Brain microvascular endothelial cell (primary cell): ENCODE results near the gene ZMYND11.

Source experiments
- DNase-seq: peaks from one replicate; pipeline ENCODE4 v3.0.0-alpha.2; 2020
- H3K27ac ChIP-seq: fragments of 250-450 bp; sonication (Bioruptor Pico); 2 replicates; pipeline ENCODE4 v1.5.1; 2020; ENCODE audit warnings: mild to moderate bottlenecking, moderate library complexity
- H3K27me3 ChIP-seq: fragments of 250-450 bp; sonication (Bioruptor Pico); replicated peaks from 2 replicates; pipeline ENCODE4 v1.5.1; 2020; ENCODE audit warnings: mild to moderate bottlenecking
- H3K36me3 ChIP-seq: fragments of 250-450 bp; sonication (Bioruptor Pico); replicated peaks from 2 replicates; pipeline ENCODE4 v1.5.1; 2020; ENCODE audit warnings: mild to moderate bottlenecking
- H3K4me3 ChIP-seq: 2 replicates; pipeline ENCODE4 v1.5.1; 2011; ENCODE audit warnings: low read depth, mild to moderate bottlenecking, control low read depth, low read length, moderate library complexity
- in situ Hi-C: cut with HindIII; loops from 2 replicates; pipeline ENCODE4 v1.10.0; 2017; ENCODE audit warnings: low sequenced_read_pairs, low pct_ligation_motif_present
- TF ChIP-seq, protein P1 (sequence below): IDR thresholded peaks from 2 replicates; pipeline ENCODE4 v1.5.1; 2011; ENCODE audit warnings: low read depth, mild to moderate bottlenecking, moderate library complexity, low read length, control low read depth, inconsistent platforms; ENCODE audit errors: missing control alignments

ZMYND11 gene

DNA sequence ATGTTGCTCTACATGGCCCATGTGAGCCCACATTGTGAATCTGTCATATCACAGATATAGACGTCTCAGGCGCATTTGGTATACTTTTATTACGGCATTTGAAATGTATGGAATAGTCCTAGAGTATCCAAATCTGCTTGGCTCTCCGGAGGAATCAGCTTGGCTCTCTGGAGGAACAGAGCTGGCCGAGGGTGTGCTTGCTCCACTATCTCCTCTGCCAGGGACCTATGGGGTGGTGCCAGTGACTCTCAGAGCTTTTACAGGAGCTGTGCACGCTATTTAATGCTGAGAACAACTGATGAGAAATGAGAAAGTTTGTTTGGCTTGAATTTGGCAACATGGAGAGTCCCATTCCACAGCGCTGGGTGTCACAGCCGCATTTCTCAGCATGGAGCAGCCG lies 144.0 kb downstream of the ZMYND11 start:
- no peak for DNase-seq
- peaks cover 3% of the 10 kb centered on the region for H3K36me3 ChIP-seq
- in situ Hi-C loops: no loop called here
- H3K4me3 ChIP-seq: no peak overlapping the region
- H3K27me3 ChIP-seq: no peaks in the 10 kb centered on the region
- TF ChIP-seq, protein P1, sequence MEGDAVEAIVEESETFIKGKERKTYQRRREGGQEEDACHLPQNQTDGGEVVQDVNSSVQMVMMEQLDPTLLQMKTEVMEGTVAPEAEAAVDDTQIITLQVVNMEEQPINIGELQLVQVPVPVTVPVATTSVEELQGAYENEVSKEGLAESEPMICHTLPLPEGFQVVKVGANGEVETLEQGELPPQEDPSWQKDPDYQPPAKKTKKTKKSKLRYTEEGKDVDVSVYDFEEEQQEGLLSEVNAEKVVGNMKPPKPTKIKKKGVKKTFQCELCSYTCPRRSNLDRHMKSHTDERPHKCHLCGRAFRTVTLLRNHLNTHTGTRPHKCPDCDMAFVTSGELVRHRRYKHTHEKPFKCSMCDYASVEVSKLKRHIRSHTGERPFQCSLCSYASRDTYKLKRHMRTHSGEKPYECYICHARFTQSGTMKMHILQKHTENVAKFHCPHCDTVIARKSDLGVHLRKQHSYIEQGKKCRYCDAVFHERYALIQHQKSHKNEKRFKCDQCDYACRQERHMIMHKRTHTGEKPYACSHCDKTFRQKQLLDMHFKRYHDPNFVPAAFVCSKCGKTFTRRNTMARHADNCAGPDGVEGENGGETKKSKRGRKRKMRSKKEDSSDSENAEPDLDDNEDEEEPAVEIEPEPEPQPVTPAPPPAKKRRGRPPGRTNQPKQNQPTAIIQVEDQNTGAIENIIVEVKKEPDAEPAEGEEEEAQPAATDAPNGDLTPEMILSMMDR: no peak
- H3K27ac ChIP-seq: no peak overlapping the region

DNA sequence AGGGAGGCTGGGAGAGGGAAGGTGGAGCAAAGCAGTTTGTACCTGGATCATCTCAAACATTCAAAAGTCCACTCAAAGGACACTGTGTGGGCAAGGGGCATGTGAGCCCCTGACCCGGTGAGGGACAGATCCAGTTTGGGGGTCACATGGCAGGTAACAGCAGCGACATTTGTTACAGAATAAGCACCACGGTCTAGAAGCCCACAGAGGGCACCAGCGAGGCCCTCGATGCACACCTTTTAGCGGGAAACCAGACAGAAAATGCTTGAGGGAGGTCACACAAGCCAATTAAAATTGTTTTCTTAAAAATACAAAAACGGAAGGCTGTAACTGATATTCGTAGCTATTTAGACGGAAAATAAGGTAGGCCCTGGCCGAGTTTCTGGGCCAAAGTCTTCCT lies 144.4 kb downstream of the ZMYND11 start:
- Histone ChIP-seq H3K27ac (no peak overlapping the region), H3K36me3 (peaks cover 3% of the 10 kb centered on the region), H3K27me3 (no peaks in the 10 kb centered on the region), H3K4me3 (no peak overlapping the region)
- TF ChIP-seq, protein P1: no peak
- in situ Hi-C loops: no loop called here
- no peak for DNase-seq

DNA sequence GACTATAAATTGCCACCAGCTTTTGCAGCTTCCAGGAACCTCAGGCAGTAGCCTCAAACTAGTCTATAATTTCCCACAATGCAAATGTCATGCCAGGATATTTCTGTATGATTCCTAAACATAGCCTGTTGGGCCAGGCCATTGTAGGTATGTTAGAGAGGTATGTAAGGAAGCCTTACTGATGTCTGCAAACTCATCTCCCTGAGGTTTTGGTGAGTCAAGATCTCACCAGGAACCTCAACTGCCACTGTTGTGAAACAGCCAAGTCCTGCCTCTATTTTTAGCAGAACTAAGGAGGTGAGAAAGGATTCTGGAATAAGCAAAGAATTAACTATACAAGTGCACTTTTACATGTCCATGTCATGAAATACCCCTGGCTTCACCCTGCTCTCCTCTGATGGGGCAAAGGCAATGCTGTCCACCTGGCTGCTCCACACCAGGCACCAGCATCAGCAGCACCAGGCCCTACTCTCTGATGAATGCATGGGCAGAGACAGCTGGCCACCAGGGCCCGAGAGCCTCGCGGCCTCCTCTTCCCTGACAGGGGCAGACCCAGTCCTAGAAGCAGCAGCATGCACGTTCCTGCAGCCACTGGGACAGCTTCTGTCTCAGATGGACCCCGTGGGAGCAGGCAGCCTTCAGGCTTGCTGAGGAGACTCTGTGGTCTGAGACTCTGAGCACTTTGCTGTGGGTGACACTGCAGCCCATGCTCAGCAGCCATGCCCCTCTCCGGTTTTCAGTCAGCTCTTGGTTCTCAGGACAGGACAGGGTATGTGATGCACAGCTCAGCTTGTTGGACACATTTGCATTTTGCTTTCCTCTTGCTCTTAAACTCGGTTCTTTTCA lies 147.3 kb downstream of the ZMYND11 start:
- H3K27ac ChIP-seq: no peak overlapping the region
- in situ Hi-C loops: no loop called here
- no peaks in the 10 kb centered on the region for H3K27me3 ChIP-seq
- DNase-seq: no peak
- no peak overlapping the region for H3K4me3 ChIP-seq
- TF ChIP-seq, protein P1: no peak
- no peaks in the 10 kb centered on the region for H3K36me3 ChIP-seq

DNA sequence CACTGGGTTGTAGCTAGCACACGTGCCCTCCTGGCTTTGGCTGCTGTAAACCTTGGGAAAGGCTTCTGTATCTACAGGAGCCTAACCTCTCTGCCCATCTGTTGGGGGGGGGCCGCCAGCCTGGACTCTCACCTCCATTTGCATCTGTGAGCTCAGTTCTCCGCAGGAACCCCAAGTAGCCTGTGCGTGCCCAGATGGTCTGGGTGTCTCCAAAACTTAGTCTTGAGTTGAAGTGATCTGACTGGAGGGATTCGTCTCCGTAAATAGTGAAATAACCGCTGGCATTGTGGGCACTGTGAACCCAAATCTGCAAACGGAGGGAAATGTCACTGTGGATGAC lies 147.9 kb downstream of the ZMYND11 start:
- Histone ChIP-seq H3K27ac (no peak overlapping the region), H3K27me3 (no peaks in the 10 kb centered on the region), H3K36me3 (no peaks in the 10 kb centered on the region), H3K4me3 (no peak overlapping the region)
- TF ChIP-seq, protein P1: no peak
- no peak for DNase-seq
- in situ Hi-C loops: no loop called here

DNA sequence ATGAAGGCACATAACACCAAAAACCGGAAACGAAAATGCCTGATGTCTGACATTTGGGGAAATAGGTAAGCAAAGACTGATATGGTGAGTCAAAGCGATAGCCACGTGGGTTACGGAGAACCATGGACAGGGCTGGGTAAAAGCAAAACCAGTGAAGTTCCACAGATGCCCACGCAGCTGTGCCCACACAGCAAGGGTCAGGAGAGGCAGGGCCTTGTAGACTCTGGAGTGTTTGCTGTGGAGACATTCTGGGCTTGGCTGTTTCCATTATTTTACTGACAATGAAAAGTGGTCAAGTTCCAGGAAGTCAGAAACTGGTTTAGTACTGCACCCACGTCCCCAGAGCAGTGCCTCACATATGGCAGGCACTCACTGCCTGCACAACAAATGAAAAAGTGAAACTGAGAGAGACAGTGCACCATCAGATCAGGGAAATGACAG lies 148.7 kb downstream of the ZMYND11 start:
- H3K27me3 ChIP-seq: no peaks in the 10 kb centered on the region
- in situ Hi-C loops: no loop called here
- no peak overlapping the region for H3K27ac ChIP-seq
- no peaks in the 10 kb centered on the region for H3K36me3 ChIP-seq
- H3K4me3 ChIP-seq: no peak overlapping the region
- no peak for DNase-seq
- TF ChIP-seq, protein P1: no peak

DNA sequence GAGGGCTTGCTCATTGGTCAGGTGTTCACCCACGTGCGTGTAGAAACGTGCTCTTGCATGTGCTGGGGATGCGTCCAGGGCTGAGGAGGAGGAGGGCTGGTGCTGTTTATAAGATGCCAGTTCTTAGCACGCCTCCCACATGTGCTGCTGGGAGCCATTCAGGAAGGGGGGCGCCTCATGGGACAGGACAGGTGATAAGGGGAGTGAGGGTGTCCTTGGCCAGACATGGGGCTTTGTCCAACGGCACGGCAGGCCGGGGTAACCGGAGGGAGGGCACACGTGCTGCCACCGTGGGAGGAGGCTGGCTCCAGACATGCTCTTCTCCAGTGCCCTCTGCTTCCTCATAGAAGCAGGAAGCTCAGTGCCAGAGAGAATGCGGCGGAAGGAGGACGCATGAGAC lies 150.0 kb downstream of the ZMYND11 start:
- no peak overlapping the region for H3K27ac ChIP-seq
- H3K4me3 ChIP-seq: no peak overlapping the region
- DNase-seq: no peak
- TF ChIP-seq, protein P1: no peak
- in situ Hi-C loops: no loop called here
- H3K27me3 ChIP-seq: no peaks in the 10 kb centered on the region
- H3K36me3 ChIP-seq: no peaks in the 10 kb centered on the region
